GM21367 (cell line): ENCODE results near the gene PADI2.

Experiments
- ATAC-seq: cut with Tn5 transposase; IDR thresholded peaks from one replicate; pipeline ENCODE4 v1.9.1; 2021; ENCODE audit not compliant: unreplicated experiment

Gene PADI2

DNA sequence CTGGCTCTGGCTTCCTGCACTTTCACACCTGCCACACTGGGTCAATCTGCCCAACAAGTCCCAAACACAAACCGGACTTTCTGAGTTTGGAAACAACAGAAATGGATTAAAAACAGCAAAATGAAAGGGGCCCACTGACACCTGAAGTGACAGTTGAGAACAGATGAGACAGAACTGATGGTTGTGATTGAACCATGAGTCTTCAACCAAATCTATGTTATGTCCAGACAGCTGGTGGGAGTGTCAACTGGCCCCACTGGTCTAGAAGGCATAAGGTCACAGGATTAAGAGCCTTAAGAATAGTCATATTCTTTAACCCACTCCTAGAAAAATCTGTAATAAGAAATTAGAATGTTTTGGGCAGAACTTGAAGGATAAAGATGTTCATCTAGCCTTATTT lies 94.5 kb downstream of the PADI2 start:
- ATAC-seq = no peak

DNA sequence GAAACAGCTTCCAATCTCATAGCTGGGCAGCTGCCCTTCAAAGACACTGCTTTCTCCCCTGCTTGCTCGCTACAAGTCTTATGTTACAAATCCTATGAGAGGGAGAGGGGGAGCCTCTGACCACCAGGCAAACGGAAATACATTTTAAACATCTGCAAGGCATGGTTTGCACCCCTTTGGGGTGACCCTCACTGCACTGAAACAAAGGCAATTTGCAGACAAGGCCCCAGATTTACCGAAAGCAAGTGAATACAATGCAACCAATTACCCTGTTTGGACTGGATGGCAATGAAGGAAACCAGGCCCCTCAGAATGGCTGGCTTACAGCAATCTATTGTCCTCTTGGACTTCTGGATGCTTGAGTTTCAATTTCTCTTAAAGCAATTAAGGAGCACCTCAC lies 95.7 kb downstream of the PADI2 start:
- no peak for ATAC-seq

- ATAC-seq = no peak
These were observed 96.1 kb downstream of the PADI2 start for GRCh38 chr1:17023102-17023501.

DNA sequence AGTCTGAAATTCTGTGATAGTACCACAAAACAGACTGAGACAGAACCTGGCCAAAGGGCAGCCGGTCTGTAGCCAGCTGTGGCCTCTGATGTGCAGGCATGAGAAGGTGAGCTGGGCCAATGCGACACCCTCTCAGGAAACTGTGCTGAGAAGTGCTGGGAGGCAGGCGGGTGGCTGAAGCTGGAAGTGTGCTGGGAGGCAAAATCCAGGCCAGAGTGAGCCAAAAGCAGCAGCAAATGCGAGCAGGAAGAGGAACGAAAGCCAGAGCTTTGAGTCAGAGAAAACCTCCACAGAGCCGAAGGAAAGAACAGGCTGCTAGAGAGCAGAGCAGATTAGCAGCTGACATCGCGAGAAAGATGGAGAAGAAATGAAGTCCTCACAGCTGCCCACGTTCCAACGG lies 97.4 kb downstream of the PADI2 start:
- no peak for ATAC-seq

GRCh38 chr1:17020502-17020901 lies 98.7 kb downstream of the PADI2 start:
- no peak for ATAC-seq

DNA sequence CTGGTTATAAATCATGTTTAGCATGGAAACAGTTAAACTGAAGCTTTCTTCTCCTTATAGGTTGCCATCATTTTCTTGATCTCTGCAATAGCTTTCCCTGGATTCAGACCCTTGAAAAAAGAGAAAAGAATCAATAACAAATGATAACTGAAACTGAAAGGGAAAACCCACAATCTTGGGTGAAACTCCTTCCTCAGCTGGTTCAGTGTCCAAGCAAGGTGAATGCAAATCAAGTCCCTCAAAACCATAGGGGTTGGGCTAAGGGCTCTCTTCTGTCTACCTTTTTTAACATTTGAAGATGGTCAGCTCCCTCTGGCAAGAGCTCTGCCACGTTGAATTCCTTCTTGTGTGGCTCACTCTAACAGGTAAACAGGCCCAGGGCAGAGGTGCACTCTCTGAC lies 100.4 kb downstream of the PADI2 start:
- ATAC-seq = no peak

- ATAC-seq = no peak
These were observed 101.8 kb downstream of the PADI2 start for GRCh38 chr1:17017435-17017834.
